NCI-H1105 treated with DMSO at 0.1 percent for 48 hours (cell line): ENCODE results near the gene FASTK.
A peak's percentile ranks its signal among the peaks of the same experiment; 100 is the strongest.

Source experiments
- DNase-seq: peaks from one replicate; lab custom pipeline; 2025; lab: John Stamatoyannopoulos, UW

The FASTK gene

DNA sequence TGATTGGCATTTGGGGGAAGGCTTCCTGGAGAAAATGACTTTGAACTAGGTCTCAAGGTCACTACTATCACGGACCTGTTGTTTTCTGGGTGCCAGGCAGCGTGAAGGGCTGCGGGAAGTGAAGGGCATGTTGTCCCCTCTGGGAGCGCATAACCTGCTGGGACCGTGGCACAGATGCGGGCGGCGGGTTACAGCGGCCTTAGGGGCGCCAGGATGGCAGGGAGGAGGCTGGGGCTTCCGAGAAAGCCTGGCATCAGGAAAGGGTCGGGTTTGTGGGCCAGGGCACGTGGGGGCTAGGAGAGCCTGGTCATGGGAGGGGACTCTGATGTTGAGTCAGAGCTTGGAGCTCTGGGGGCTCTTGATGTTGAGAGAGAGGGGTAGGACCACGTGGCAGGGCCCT is 15.1 kb downstream of the FASTK start:
- no peak for DNase-seq

DNA sequence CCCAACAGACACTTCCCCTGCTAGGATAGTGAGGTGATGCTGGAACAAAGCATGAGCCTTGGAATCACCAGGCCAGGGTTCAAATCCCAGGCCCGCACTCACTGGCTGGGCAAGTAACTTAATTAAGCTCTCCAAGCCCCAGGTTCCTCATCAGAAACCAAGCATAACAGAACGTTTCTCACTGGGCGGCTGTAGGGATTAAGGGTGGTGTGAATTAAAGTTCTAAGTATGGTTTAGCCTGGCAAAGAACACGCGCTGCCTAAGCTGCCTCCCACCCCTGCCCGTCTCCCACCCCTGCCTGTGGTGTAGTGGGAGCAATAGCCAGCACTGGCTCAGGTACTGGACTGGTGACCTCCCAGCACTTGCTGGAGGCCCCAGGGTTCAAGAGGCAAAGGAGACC is 15.6 kb downstream of the FASTK start:
- no peak for DNase-seq

DNA sequence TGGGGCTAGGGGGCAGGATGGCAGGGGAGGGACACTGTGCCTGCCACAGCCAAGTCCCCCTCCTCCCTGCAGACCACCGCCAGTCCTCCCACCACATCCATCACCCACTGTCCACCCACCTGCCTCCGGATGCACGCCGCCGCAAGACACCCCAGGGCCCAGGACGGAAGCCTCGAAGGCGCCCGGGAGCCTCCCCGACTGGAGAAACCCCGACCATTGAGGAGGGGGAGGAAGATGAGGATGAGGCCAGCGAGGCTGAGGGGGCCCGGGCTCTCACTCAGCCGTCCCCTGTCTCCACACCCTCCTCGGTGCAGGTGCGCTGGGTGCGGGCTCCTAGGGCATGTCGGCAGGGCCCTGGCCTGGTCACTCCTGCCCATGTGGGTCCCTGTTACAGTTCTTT is 16.2 kb downstream of the FASTK start:
- no peak for DNase-seq

DNA sequence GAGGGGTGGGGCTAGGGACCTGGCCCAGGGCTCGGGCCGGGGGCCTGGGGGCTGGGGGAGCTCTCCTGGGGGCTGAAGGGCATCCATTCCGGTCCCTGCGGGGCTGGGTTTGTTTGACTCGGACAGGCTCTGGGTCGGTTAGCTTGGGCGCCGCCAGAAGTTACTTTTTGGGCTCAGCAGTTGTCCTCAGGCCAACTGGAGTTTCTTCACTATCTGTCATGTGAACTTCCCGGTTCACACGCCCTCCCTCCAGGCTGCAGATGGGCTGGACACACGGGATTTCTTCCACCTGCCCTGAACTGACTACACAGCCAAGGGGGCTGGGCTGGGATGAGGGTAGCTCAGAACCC is 17.4 kb downstream of the FASTK start:
- DNase-seq, result no peak

DNA sequence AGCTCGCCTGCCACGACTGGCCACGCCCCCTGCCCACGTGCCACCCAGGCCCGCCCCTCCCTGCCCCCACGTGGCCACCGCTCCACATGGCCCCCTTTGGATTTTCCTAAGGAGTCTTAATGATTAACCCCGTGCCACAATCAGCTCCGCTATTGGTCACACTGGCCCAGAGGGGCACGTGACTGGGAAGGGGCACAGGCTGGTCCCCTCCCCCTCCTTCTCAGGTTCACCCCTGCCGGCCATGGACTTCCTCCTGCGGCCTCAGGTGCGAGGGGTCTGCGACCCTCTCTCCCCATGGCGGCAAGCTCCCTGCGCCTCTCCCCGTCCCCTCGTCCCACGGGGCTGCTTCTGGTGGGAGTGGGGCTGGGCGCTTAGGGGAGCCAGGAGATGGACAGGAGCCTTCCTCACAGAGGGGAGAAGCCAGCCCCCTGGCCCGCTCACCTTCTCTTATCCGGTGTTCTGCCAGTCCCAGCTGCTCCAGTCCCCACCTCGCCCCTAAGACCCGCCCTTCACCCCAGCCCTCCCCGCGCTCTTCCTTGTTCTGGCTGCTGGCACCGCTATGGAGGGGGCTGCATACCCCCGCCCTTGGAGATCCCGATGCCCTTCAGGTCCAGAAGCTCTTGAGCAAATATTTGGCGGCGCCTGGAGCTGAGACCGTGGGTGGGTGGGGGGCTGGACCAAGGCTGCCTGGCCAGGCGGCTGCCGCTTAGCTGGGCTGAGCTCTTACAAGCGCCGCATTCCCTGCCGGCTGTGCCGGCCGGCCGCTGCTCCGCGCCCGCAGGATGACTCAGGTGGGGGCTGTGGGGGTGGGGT is 18.0 kb downstream of the FASTK start:
- DNase-seq, result no peak

DNA sequence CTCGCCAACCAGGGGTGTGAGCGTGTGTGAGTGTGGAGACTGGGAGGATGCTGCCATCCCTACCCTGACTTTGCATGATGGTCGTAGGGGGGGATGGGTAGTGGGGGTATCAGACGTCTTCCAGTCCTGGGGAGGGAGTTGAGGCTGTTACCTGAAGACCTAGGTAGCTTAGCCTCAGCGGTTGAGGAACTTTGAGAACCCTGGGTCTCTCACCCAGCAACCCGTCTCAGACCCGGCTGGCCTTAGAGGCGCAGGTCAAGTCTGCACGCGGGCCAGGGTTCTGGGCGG is 18.6 kb downstream of the FASTK start:
- DNase-seq, result no peak

DNA sequence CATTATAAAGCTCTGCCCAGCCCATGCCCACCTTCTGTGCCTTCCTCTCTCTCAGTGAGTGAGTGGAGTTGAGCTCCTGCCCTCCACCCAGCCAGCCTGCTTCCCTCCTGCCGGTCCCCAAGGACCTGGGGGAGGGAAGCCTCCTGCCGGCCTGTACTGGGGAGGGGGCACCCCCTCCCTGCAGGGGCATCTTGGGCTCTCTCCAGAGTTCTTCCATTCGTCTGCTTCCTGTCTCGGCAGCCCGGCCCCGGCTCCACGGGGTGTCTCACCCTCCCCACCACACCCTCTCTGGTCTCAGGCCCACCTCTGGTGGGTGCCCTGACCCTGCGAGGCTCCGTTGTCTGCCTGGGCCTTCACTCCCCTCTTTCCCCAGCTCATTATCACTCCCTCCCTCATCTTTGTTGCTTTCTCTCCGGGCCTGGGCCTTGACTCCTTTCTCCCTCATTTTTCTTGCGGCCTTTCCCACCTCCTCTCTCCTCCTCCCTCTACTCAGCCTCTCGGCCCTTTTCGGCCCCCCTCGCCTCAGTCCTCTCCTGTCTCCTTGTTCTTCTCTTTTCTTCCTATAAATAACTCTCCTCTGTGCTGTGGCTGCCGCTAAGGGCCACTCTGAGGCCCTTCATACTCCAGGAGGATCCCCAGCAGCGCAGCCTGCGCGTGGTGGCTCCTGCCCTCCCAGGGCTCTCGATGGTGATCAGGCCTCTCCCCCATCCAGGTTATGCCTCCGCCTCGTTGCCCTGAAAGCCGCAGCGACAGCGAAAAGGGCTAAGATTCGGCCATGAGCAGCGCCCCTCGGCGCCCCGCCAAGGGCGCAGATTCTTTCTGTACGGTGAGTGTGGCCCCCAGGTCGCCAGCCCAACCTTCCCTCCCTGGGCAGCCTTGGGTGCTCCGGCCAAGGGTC is 19.1 kb downstream of the FASTK start:
- DNase-seq, result no peak

DNA sequence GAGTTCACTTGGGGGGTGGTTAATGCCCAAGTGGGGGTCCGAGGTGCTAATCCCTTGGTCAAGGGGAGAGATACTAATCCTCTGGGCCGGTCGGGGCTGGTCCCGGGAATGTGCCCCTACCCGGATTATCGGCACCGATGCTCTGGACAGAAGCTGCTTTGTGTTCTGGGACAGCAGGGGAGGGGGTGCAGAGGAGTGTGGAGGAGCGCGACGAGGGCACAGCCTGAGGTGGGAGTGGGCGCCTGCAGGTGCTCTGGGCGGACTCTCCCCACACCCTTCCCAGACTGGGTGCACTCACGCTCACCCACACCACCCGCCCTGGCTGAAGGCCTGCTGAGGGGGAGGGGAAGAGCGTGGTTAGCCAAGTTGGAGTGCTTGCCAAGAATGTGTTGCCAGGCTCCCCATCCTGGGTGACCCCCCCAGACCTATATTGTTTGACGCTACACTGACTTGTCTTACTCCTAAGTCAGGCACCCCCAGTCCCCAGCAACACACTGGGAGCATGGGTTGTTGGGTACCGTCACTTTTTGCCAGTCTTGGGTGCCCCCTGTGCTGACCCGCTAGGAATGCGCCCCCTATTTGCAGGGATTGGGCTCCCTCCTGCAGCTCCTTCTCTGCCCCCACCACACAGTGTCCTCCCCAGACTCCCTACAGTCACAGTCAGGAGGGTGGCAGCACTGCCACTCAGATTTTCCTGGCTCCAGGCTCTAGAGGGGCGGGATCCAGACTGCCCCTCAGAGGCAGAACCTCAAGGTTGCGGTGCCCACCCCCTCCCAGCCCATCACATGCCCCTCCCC is 20.0 kb downstream of the FASTK start:
- DNase-seq, result no peak

DNA sequence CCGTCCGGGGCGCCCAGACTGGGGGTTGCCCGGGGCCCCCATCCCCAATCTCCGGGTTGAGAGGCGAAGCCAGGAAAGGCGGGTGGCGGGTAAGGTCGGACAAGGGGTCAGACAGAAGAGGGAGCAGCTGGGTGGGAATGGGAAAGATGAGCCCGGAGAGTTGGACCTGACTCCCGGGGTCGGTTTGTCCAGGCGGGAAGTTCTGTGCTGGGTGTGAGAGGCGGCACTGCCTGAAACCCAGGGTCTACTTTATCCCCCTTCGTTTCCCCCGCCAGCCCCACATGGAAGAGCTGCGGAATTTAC is 20.5 kb downstream of the FASTK start:
- no peak for DNase-seq

DNA sequence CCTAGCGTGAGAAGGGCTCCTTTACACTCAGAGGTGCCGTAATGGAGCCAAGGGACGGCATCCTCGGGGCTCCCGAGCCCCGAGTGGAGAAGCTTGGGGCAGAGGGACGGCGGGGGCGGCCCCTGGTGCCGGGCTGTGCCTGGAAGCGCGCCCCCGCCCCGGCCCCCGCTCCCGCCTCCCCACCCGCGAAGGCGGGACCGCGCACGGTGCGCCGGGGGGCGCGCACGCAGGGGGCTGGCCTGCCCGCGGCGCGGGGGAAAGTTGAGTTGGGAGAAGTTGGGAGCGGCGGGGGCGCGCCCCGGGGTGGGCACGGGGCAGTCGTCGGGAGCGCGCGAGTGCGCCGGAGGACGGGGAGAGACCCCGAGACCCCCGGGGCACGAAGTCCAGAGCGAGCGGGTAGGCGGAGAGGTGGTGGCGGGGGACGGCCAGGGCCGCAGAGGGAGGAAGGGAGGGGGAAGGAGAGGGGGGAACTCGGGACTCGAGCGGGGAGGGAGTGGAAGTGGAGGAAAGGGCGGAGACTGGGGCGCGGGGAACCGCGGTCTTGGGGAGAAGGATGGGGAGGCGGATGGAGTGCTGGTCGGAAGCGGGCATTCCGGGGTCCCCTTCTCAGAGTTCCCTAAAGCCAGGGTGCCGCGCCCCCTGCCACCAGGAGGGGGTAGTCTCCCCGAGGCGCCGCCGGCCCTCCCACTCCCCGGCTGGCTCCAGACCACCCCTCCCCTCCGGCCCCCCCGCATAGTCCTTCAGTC is 21.1 kb downstream of the FASTK start, which contains the start of gene SLC4A2:
Gene SLC4A2, plus strand, starts transcription at position 223 of the 746 bp plus-strand sequence. CDS start 2,399 bp downstream, outside the sequence.
- peak; percentile 57 for DNase-seq

DNA sequence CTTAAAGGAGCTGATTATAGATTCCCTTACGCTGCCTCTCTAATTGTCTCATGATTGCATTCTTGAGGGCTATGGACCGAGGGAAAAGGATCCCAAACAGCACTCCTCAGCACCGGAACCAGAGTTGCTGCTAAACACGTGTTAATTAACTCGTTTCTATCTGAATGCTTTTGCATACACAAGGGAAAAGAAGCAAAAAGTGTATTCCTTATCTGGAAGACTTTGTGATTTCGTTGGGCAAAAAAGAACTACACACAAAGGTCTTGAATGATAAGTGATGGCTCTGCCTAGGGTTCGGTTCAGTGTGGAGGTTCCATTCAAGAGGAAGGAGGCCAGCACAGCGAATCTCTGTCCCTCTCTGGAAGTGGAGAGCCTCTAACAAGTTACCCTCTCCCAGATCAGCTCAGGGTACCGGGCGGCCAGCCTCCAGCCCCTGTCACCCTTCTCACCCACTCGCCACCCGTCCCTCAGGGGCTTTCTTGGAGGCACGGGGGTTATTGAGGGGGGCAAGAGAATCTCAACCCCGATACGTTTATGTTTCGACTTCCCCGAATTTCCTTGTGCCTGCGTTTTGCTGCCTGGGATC is 21.7 kb downstream of the FASTK start:
- DNase-seq, result no peak

DNA sequence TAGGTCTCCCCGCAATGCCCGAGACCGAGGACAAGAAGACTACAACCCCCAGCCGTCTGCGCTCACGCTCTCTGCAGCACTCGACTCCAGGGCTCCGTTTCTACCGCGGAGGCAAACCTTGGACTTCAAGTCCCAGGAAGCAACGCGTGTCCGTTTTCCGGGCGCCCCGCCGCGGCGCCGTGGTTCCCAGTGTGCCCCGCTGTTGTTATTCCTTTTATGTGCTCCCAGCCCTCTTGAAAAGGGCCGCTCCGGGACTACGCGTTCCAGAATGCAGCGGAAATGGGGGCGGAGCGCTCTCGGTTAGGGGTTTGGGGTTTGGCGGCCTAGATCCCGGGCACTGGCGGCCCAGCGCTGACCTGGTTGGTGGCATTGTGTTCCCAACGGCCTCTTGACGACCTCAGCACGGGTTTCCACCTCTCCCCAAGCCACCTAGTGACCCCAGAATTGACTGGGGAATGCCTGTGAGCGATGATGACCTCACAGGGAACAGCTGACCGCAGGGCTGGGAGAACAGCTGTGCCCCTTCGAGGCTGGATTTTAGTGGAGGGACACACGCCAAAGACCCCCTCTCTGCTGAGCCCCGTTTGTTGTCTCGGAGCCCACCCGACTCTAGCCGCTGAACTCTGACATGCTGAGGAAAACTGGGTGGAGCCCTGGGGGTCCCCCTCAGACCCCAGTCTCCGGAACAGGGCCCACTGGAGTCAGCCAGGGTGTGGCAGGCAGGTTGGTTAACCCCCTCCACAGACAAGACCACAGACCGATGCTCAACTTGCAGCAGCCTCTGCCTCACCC is 22.4 kb downstream of the FASTK start:
- peak; percentile 99 for DNase-seq

DNA sequence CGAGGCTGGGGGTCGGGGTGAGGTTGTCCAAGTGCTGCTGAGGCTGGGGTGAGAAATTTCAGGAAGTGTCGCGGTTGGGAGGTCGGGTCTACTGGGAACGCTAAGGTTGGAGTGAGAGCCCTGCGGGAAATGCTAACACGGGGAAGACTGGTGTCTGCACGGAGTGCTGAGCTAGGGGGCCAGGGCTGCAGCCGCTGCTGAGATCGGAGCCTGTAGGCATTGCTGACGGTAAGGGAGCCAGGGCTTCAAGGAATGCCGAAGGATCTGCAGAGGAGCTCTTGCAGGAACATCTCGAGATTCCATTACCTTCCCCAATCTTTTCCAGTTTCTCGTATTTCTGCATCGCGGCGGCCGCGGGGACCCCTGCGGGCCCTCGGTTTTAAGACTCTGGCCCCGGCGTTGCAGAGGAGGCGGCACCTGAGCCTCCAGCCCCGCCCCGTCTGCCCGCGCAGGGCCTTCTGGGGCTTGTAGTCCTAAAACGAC is 23.1 kb downstream of the FASTK start, which contains the start of gene CDK5:
Gene CDK5, minus strand, starts transcription at position 392 of the 483 bp plus-strand sequence. Its CDS starts 49 bp downstream, at position 343.
- DNase-seq, result no peak

DNA sequence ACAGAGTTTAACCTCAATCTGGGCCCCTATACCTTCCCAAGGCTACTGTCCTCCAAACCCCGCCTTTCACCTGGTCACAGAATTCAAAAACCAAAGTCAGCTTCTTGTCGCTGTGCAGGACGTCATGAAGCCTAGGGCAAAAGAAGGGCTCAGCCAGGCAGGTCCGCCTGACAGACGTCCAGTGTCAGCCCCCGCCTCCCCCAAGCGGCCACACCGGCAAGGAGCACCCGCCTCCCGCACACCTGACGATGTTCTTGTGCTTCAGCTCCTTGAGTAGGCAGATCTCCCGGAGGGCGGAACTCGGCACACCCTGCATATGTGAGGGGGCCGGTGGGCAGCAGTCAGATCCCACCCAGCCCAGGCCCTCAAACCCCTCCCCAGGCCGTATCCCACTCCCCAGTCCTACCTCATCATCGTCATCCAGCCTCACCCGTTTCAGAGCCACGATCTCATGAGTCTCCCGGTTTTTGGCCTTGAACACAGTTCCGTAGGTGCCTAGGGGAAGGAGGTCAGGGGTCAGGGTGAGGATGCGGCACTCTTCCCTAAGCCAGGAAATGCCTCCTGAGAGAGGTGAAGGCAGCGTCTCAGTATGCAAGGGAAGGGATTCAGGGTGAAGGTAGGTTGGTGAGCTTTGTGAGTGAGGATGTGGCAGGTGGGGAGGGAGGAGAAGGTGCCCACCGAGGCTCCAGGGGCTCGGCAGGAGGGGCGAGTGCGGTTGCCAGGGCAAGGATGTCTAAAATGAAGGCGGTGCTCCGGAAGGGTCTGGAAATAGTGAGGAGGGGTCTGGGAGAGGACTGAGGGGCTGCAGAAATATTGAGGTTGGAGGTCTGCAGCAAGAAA is 23.7 kb downstream of the FASTK start:
- no peak for DNase-seq

DNA sequence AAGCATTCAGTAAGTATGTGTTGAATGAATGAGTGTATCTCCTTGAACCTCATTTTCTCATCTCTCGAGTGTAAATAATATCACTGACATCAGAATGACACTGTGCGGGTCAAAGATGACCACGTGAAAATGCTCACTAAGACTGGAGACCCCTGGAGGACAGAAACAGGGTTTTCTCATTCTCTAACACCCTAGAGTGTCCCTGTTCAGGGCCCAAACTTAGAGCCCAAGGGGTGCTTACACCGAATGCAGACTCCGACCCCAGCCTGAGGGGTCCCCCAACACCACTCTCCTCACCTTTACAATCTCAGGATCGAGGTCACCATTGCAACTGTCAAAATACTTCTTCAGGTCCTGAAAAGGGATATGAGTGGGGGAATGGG is 24.3 kb downstream of the FASTK start:
- DNase-seq, result no peak

DNA sequence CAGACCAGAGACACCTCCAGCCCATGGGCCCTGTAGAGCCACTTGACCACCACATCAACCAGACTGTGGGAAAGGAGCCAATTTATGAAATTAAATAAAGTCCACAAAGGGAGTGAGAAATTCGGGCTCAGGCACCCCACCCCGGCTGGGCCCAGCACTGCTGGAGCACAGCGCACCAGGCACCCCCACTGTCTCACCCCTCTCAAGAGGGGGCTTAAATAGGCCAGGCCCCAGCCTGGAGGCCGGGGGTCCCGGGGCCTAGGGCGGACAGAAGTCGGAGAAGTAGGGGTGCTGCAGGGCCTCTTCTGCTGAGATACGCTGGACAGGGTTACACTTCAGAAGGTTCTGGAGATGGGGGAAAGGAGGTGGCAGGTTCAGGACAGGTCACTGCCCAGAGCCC is 26.9 kb downstream of the FASTK start:
- no peak for DNase-seq

DNA sequence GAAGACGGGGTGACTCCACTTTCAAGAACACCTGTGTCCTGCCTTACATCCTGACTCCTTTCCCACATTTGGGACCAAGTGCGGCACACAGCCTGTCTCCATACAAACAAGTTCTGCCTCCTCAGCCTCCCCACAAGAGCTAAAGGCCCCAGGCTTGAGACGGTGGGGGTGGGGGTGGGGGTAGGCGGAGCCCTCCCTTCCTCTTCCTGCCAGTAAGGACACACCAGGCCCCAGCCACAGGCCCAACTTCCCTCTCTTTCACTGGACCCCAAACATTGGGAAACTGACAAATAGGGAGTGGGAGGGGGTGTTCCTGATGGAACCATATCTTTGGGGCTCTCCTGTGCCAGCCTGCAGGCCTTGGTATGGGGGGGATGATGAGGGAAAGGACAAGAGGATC is 27.5 kb downstream of the FASTK start:
- no peak for DNase-seq

DNA sequence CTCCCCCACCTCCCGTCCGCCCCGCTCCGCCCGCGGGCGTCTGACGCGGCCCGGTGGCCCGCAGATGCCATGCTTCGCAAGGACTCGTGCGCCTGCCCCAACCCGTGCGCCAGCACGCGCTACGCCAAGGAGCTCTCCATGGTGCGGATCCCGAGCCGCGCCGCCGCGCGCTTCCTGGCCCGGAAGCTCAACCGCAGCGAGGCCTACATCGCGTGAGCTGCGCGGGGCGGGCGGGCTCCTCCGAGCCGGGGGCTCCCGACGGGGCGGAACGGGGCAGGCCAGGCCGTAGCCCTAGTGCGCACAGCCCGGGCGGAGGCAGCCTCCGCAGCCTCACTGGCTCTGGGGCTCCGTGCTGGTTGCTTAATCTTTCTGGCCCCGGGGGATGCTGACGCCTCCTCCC is 29.5 kb downstream of the FASTK start:
- DNase-seq, result no peak

DNA sequence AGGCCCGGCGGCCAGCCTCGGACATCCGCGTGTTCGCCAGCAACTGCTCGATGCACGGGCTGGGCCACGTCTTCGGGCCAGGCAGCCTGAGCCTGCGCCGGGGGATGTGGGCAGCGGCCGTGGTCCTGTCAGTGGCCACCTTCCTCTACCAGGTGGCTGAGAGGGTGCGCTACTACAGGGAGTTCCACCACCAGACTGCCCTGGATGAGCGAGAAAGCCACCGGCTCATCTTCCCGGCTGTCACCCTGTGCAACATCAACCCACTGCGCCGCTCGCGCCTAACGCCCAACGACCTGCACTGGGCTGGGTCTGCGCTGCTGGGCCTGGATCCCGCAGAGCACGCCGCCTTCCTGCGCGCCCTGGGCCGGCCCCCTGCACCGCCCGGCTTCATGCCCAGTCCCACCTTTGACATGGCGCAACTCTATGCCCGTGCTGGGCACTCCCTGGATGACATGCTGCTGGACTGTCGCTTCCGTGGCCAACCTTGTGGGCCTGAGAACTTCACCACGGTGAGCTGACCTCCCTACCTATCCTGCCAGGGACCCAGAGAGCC is 31.6 kb downstream of the FASTK start:
- no peak for DNase-seq
